Uterus (tissue), 2 donors: ENCODE measurements around the gene FILIP1L.

Source experiments
- CTCF ChIP-seq, 4 experiments: fragments of 200-600 bp in 2 of 4; fragments of 450-650 bp in 2 of 4; sonication (generic) in 2 of 4; IDR thresholded peaks; one replicate each; pipeline ENCODE4 v1.5.1; 2016 to 2019; ENCODE audit warnings: antibody characterized with exemption in 4 of 4, mild to moderate bottlenecking in 2 of 4, moderate library complexity in 1 of 4
- POLR2A ChIP-seq, 2 donors: fragments of 450-650 bp; IDR thresholded peaks; one replicate each; pipeline ENCODE4 v1.6.1; 2016; ENCODE audit warnings: antibody characterized with exemption in 2 of 2, mild to moderate bottlenecking in 1 of 2, moderate library complexity in 1 of 2

GRCh38 chr3:99929745-99930139 is 184.6 kb downstream of the FILIP1L start:
- TF ChIP-seq CTCF (IDR thresholded peaks at IDR 0.05) (no peak), POLR2A (IDR thresholded peaks at IDR 0.05) (no peak)
